Transverse colon (tissue), 3 donors: ENCODE results near the gene TNFRSF18.

Experiments
- POLR2A ChIP-seq: fragments of 450-650 bp; IDR thresholded peaks from one replicate; pipeline ENCODE4 v1.6.1; 2016; ENCODE audit warnings: antibody characterized with exemption, mild to moderate bottlenecking, moderate library complexity
- TF ChIP-seq, protein P1 (sequence below), 5 experiments: fragments of 200-600 bp in 3 of 5; fragments of 450-650 bp in 2 of 5; sonication (generic) in 3 of 5; IDR thresholded peaks; 1 replicate in 2 of 5; 2 replicates in 3 of 5; pipeline ENCODE4 v1.5.1; 2016 to 2017; ENCODE audit warnings: antibody characterized with exemption in 5 of 5, inconsistent platforms in 3 of 5, mild to moderate bottlenecking in 2 of 5, moderate library complexity in 1 of 5

DNA sequence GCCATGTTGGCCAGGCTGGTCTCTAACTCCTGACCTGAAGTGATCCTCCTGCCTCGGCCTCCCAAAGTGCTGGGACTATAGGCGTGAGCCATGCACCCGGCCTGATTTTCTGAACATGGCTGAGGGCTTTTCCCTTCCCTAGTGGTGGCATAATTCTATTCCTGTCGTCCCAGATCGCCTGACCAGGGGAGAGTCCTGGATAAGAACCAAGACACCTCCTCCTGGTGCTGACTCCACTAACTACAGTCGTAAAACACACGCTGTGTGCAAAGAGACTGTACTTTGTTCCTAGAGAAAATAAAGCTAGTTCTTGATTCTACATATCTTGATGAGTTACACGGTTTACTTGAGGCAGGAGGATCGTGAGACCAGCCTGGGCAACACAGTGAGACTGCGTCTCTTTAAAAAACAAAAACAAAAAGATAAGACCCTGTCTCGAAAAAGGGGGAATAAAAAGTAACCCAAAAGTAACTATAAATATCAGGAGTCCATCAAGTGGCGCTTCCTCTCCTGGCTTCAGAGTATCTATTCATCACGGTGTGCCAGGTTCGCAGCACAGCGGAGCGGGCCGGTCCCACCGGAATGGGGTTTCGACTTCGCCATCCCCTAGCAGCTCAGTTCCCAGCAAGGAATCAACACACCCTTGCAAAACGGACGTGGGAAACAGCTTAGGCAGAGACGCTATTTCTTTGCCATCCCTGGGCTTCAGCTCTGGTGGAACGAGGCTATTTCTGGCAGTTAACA lies 24.4 kb upstream of the TNFRSF18 start:
- TF ChIP-seq, protein P1, sequence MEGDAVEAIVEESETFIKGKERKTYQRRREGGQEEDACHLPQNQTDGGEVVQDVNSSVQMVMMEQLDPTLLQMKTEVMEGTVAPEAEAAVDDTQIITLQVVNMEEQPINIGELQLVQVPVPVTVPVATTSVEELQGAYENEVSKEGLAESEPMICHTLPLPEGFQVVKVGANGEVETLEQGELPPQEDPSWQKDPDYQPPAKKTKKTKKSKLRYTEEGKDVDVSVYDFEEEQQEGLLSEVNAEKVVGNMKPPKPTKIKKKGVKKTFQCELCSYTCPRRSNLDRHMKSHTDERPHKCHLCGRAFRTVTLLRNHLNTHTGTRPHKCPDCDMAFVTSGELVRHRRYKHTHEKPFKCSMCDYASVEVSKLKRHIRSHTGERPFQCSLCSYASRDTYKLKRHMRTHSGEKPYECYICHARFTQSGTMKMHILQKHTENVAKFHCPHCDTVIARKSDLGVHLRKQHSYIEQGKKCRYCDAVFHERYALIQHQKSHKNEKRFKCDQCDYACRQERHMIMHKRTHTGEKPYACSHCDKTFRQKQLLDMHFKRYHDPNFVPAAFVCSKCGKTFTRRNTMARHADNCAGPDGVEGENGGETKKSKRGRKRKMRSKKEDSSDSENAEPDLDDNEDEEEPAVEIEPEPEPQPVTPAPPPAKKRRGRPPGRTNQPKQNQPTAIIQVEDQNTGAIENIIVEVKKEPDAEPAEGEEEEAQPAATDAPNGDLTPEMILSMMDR (IDR thresholded peaks at IDR 0.05), result peak in 4 of 5 experiments; percentile 26 to 78 (median 48)
- TF ChIP-seq POLR2A, result peak; percentile 77
